Ovary (tissue), 9 donors: ENCODE results near the gene IRS1. TPM values are rescaled to one million over a fixed set of nuclear protein-coding genes. Genes with fewer than 3 reads are reported as not detected.

Experiments
- DNase-seq, 5 donors: peaks; one replicate each; pipeline ENCODE4 v3.0.0-alpha.2; 2019 to 2020
- H3K27ac ChIP-seq, 2 donors: fragments of 200-600 bp; one replicate each; pipeline versions ENCODE4 v1.5.1 to v1.8.0; 2019 to 2022
- H3K27me3 ChIP-seq: fragments of 200-600 bp; one replicate; pipeline ENCODE4 v1.8.0; 2022
- H3K36me3 ChIP-seq: fragments of 200-600 bp; sonication (generic); one replicate; pipeline ENCODE4 v1.5.1; 2019
- H3K4me1 ChIP-seq: one replicate; pipeline ENCODE4 v1.8.1; 2013; ENCODE audit warnings: mild to moderate bottlenecking, moderate library complexity; ENCODE audit not compliant: insufficient read depth
- H3K4me3 ChIP-seq: fragments of 200-600 bp; sonication (generic); one replicate; pipeline ENCODE4 v1.5.1; 2017
- H3K9me3 ChIP-seq, 2 donors: fragments of 200-600 bp in 1 of 2; sonication (generic) in 1 of 2; one replicate each; pipeline versions ENCODE4 v1.5.1 to v1.8.1; 2013 to 2019; ENCODE audit warnings: mild to moderate bottlenecking in 1 of 2, moderate library complexity in 1 of 2
- CTCF ChIP-seq, 3 donors: fragments of 450-650 bp in 2 of 3; fragments of 200-600 bp in 1 of 3; IDR thresholded peaks; one replicate each; pipeline versions ENCODE4 v1.5.1 to v1.8.0; 2016 to 2022; ENCODE audit warnings: antibody characterized with exemption in 3 of 3, mild to moderate bottlenecking in 1 of 3
- EP300 ChIP-seq: sonication (generic); formaldehyde crosslinking; IDR thresholded peaks from one replicate; pipeline ENCODE4 v1.6.1; 2017; ENCODE audit warnings: antibody characterized with exemption
- POLR2A ChIP-seq: fragments of 450-650 bp; IDR thresholded peaks from one replicate; pipeline ENCODE4 v1.6.1; 2017; ENCODE audit warnings: antibody characterized with exemption, mild to moderate bottlenecking, moderate library complexity
- WGBS, 3 donors: extraction: QIAGEN DNeasy Blood & Tissue Kit in 1 of 3; methylation state at CpG; one replicate each; pipeline versions ENCODE4 v1.1.5 to v1.1.7; 2013 to 2017; 5-methylcytosine and 5-hydroxymethylcytosine counted together
- intact Hi-C, 4 donors: fragments of 100-400 bp; cut with DNase I; formaldehyde crosslinking; loops; one replicate each; pipeline versions ENCODE4 v1.11.0 to v1.15.1; 2022 to 2023
- polyA plus RNA-seq, 2 donors: library from polyadenylated mRNA; stranded (reverse); fragments of 200-250 nt in 1 of 2; fragments of 350-450 nt in 1 of 2; fragmentation: Illumina TruSeq in 1 of 2; extraction: RNeasy Lipid Tissue Mini Kit (QIAGEN cat#74804) in 1 of 2; gene quantifications; one replicate each; pipeline ENCODE4 v1.2.3, GENCODE V29; 2013 to 2014
- total RNA-seq, 7 donors: library from RNA; depleted of rRNA in 2 of 7; stranded (reverse); fragments of >200 nt in 2 of 7; fragmentation: NEBNext Ultra II Directional in 3 of 7; extraction: Animal tissue kit (Norgen Biotek cat#: 25700) in 3 of 7; gene quantifications; one replicate each; pipeline versions ENCODE4 v1.1.0 to v1.2.4, GENCODE V29; 2016 to 2023
- donor health status: DM: no; HTN: no; CAD: no; lungs with moderate emphysema.
- donor health status: DM: no; HTN: no; CAD: no.
- donor health status: Bipolar disorder and iron deficiency.
- donor health status: DM: yes; HTN: yes; CAD: no.
- donor health status: DM: no; HTN: no; CAD: no.
- donor health status: DM: yes; HTN: yes; CAD: no.

The IRS1 gene
- total and polyA plus RNA-seq, 9 donors: 22.3 to 87.0 (median 44.1) TPM

GRCh38 chr2:226794751-226795171, 4.9 kb downstream of the IRS1 start:
- DNase-seq: peak in 4 of 5 donors; percentile 35 to 54 (median 44)
- peaks cover 3% of the 10 kb centered on the region for H3K4me1 ChIP-seq

GRCh38 chr2:226794196-226794661, 5.4 kb downstream of the IRS1 start:
- peak in 1 of 5 donors; percentile 17 for DNase-seq

More at GRCh38 chr2:226794751-226795171, 4.9 kb downstream of the IRS1 start:
- intact Hi-C loops: loop anchor here (5.0 to 10.0 kb wide), 13 partner anchors 42 to 907 kb away; no protein-coding TSS in a partner anchor
- no peak for TF ChIP-seq EP300
- no peak for TF ChIP-seq CTCF (IDR thresholded peaks at IDR 0.05)
- no peak for TF ChIP-seq POLR2A
- Histone ChIP-seq H3K9me3 (no peaks in the 10 kb centered on the region), H3K36me3 (no peaks in the 10 kb centered on the region), H3K27me3 (no peaks in the 10 kb centered on the region), H3K27ac (peak overlapping the region; percentile 90 to 96), H3K4me3 (peak overlapping the region; percentile 93)
- 3 to 14% (median 4%) methylated on average over 9 of the region's 9 CpGs for WGBS, 3 donors

GRCh38 chr2:226793646-226794045, 6.0 kb downstream of the IRS1 start:
- Histone ChIP-seq H3K9me3 (no peaks in the 10 kb centered on the region), H3K27ac (peak overlapping the region in 1 of 2 donors; percentile 90), H3K36me3 (no peaks in the 10 kb centered on the region), H3K4me3 (peak overlapping the region; percentile 93), H3K27me3 (no peaks in the 10 kb centered on the region), H3K4me1 (peaks cover 6% of the 10 kb centered on the region)
- no peak for DNase-seq
- intact Hi-C loops: loop anchor here in 2 of 4 donors (5.0 to 10.0 kb wide), 5 partner anchors 49 to 579 kb away; no protein-coding TSS in a partner anchor
- 3 to 9% (median 3%) methylated on average over 2 of the region's 2 CpGs for WGBS, 3 donors
- TF ChIP-seq POLR2A: no peak

More at GRCh38 chr2:226794196-226794661, 5.4 kb downstream of the IRS1 start:
- Histone ChIP-seq H3K9me3 (no peaks in the 10 kb centered on the region), H3K4me1 (peaks cover 6% of the 10 kb centered on the region), H3K27me3 (no peaks in the 10 kb centered on the region), H3K27ac (peak overlapping the region; percentile 90 to 96), H3K36me3 (no peaks in the 10 kb centered on the region), H3K4me3 (peak overlapping the region; percentile 93)
- intact Hi-C loops: loop anchor here in 2 of 4 donors (5.0 to 10.0 kb wide), 5 partner anchors 49 to 579 kb away; no protein-coding TSS in a partner anchor
- TF ChIP-seq POLR2A: no peak
- no peak for TF ChIP-seq CTCF (IDR thresholded peaks at IDR 0.05)
- no peak for TF ChIP-seq EP300
- 4 to 8% (median 8%) methylated on average over 4 of the region's 4 CpGs for WGBS, 3 donors

GRCh38 chr2:226792155-226792881, 7.3 kb downstream of the IRS1 start:
- DNase-seq: no peak
- peak overlapping the region; percentile 1 to 90 for H3K27ac ChIP-seq
- no peaks in the 10 kb centered on the region for H3K27me3 ChIP-seq
- intact Hi-C loops: loop anchor here in 2 of 4 donors (5.0 to 10.0 kb wide), 5 partner anchors 48 to 578 kb away; no protein-coding TSS in a partner anchor
- no peaks in the 10 kb centered on the region for H3K36me3 ChIP-seq
- TF ChIP-seq EP300: no peak
- no peak for TF ChIP-seq POLR2A
- TF ChIP-seq CTCF (IDR thresholded peaks at IDR 0.05): no peak
- peaks cover 6% of the 10 kb centered on the region for H3K4me1 ChIP-seq
- no peaks in the 10 kb centered on the region for H3K9me3 ChIP-seq
- peak overlapping the region; percentile 93 for H3K4me3 ChIP-seq
- 8 to 12% (median 10%) methylated on average over 7 of the region's 7 CpGs for WGBS, 3 donors
